Measurements from ENCODE around the gene PAFAH1B2. TPM values are rescaled to one million over a fixed set of nuclear protein-coding genes. Genes with fewer than 3 reads are reported as not detected.
A peak's percentile ranks its signal among the peaks of the same experiment; 100 is the strongest.

PAFAH1B2 gene
- total and polyA plus RNA-seq, 4 donors = 22.2 to 73.1 (median 47.3) TPM

GRCh38 chr11:117160826-117161225, 16.7 kb downstream of the PAFAH1B2 start:
- TF ChIP-seq, protein P1, sequence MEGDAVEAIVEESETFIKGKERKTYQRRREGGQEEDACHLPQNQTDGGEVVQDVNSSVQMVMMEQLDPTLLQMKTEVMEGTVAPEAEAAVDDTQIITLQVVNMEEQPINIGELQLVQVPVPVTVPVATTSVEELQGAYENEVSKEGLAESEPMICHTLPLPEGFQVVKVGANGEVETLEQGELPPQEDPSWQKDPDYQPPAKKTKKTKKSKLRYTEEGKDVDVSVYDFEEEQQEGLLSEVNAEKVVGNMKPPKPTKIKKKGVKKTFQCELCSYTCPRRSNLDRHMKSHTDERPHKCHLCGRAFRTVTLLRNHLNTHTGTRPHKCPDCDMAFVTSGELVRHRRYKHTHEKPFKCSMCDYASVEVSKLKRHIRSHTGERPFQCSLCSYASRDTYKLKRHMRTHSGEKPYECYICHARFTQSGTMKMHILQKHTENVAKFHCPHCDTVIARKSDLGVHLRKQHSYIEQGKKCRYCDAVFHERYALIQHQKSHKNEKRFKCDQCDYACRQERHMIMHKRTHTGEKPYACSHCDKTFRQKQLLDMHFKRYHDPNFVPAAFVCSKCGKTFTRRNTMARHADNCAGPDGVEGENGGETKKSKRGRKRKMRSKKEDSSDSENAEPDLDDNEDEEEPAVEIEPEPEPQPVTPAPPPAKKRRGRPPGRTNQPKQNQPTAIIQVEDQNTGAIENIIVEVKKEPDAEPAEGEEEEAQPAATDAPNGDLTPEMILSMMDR (IDR thresholded peaks at IDR 0.05; ENCODE audit: control extremely low read depth, extremely low read depth) = no peak
- DNase-seq = no peak
- WGBS, 2 donors = 52 to 53% methylated on average over 2 of the region's 2 CpGs
- ATAC-seq (ENCODE audit: insufficient read depth, low FRiP score) = peak; percentile 47
- Histone ChIP-seq H3K9ac (ENCODE audit: insufficient read depth in 1 of 2, low read length in 2 of 2) (no peak overlapping the region), H3K9me3 (ENCODE audit: control insufficient read depth in 4 of 4, insufficient read depth in 3 of 4, low read length in 3 of 4) (no peaks in the 10 kb centered on the region), H3K27ac (ENCODE audit: low read depth in 1 of 2, low read length in 1 of 2) (no peak overlapping the region), H3K36me3 (ENCODE audit: control insufficient read depth in 4 of 4, insufficient read depth in 4 of 4, low read length in 4 of 4) (peaks cover 11 to 40% (median 23%) of the 10 kb centered on the region in 4 donors), H3K4me3 (no peak overlapping the region), H3K4me1 (ENCODE audit: control insufficient read depth in 5 of 5, insufficient read depth in 5 of 5, low read length in 5 of 5) (peaks cover 0 to 7% (median 3%) of the 10 kb centered on the region in 5 donors), H3K27me3 (ENCODE audit: control insufficient read depth in 3 of 3, insufficient read depth in 3 of 3, low read length in 2 of 3) (no peaks in the 10 kb centered on the region)

DNA sequence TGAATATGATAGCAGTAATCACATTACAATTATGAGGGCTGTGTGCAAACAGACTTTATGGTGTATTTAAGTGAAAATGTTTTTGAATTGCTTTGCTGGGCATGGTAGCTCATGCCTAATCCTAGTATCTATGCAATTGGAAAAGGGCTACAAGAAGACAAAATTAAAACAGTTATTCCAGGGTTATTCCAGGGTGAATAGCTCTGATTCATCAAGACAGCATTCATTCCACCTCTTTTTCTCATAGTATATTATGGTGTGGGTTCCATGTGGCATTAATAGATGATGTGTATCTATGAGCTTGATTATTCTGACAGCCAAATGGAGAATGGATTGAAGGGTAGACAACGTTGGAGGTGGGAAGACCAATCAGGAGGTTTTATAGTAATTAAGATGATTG, 22.4 kb downstream of the PAFAH1B2 start:
- no peak for DNase-seq
- H3K4me3 ChIP-seq = no peak overlapping the region
- ATAC-seq (ENCODE audit: insufficient read depth, low FRiP score) = no peak
- peaks cover 11 to 45% (median 31%) of the 10 kb centered on the region in 4 donors for H3K36me3 ChIP-seq (ENCODE audit: control insufficient read depth in 4 of 4, insufficient read depth in 4 of 4, low read length in 4 of 4)
- no peaks in the 10 kb centered on the region for H3K9me3 ChIP-seq (ENCODE audit: control insufficient read depth in 4 of 4, insufficient read depth in 3 of 4, low read length in 3 of 4)
- 66 to 83% methylated on average over 1 of the region's 1 CpG for WGBS, 2 donors
- H3K27me3 ChIP-seq (ENCODE audit: control insufficient read depth in 3 of 3, insufficient read depth in 3 of 3, low read length in 2 of 3) = no peaks in the 10 kb centered on the region
- TF ChIP-seq, protein P1 (IDR thresholded peaks at IDR 0.05; ENCODE audit: control extremely low read depth, extremely low read depth) = no peak
- peaks cover 0 to 5% (median 0%) of the 10 kb centered on the region in 5 donors for H3K4me1 ChIP-seq (ENCODE audit: control insufficient read depth in 5 of 5, insufficient read depth in 5 of 5, low read length in 5 of 5)
- no peak overlapping the region for H3K9ac ChIP-seq (ENCODE audit: insufficient read depth in 1 of 2, low read length in 2 of 2)
- H3K27ac ChIP-seq (ENCODE audit: low read depth in 1 of 2, low read length in 1 of 2) = no peak overlapping the region

DNA sequence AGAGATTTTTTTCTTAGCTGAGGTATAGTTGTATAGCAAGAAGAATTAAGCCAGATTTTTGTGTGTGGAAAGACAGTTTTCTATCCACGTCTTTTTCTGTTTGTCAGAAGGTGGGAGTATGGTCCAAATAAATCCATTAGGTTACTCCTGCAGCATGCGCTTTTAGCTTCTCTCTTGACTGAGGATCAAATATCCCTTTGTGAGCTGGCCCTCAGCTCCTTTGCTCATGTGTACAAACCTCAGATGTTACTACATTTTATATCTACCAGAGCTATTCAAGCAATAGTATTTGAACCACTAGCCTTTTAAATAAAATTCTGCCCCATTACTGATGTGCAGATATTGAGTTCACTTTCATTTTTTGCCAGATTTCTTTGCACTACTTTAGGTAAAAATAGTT, 25.6 kb downstream of the PAFAH1B2 start:
- DNase-seq (no peak), ATAC-seq (ENCODE audit: insufficient read depth, low FRiP score) (no peak)
- H3K36me3 ChIP-seq (ENCODE audit: control insufficient read depth in 4 of 4, insufficient read depth in 4 of 4, low read length in 4 of 4) = peaks cover 0 to 22% (median 15%) of the 10 kb centered on the region in 4 donors
- H3K4me1 ChIP-seq (ENCODE audit: control insufficient read depth in 5 of 5, insufficient read depth in 5 of 5, low read length in 5 of 5) = peaks cover 0 to 15% (median 0%) of the 10 kb centered on the region in 5 donors
- no peak overlapping the region for H3K9ac ChIP-seq (ENCODE audit: insufficient read depth in 1 of 2, low read length in 2 of 2)
- 89 to 94% methylated on average over 2 of the region's 2 CpGs for WGBS, 2 donors
- H3K27ac ChIP-seq (ENCODE audit: low read depth in 1 of 2, low read length in 1 of 2) = no peak overlapping the region
- H3K27me3 ChIP-seq (ENCODE audit: control insufficient read depth in 3 of 3, insufficient read depth in 3 of 3, low read length in 2 of 3) = no peaks in the 10 kb centered on the region
- TF ChIP-seq, protein P1 (IDR thresholded peaks at IDR 0.05; ENCODE audit: control extremely low read depth, extremely low read depth) = no peak
- H3K4me3 ChIP-seq = no peak overlapping the region
- no peaks in the 10 kb centered on the region for H3K9me3 ChIP-seq (ENCODE audit: control insufficient read depth in 4 of 4, insufficient read depth in 3 of 4, low read length in 3 of 4)

- H3K9me3 ChIP-seq (ENCODE audit: control insufficient read depth in 4 of 4, insufficient read depth in 3 of 4, low read length in 3 of 4) = no peaks in the 10 kb centered on the region
- no peaks in the 10 kb centered on the region for H3K27me3 ChIP-seq (ENCODE audit: control insufficient read depth in 3 of 3, insufficient read depth in 3 of 3, low read length in 2 of 3)
- H3K4me1 ChIP-seq (ENCODE audit: control insufficient read depth in 5 of 5, insufficient read depth in 5 of 5, low read length in 5 of 5) = peaks cover 0 to 15% (median 0%) of the 10 kb centered on the region in 5 donors
- H3K9ac ChIP-seq (ENCODE audit: insufficient read depth in 1 of 2, low read length in 2 of 2) = no peak overlapping the region
- peaks cover 0 to 22% (median 14%) of the 10 kb centered on the region in 4 donors for H3K36me3 ChIP-seq (ENCODE audit: control insufficient read depth in 4 of 4, insufficient read depth in 4 of 4, low read length in 4 of 4)
- ATAC-seq (ENCODE audit: insufficient read depth, low FRiP score) (no peak), DNase-seq (no peak)
- TF ChIP-seq, protein P1 (IDR thresholded peaks at IDR 0.05; ENCODE audit: control extremely low read depth, extremely low read depth) = no peak
- no peak overlapping the region for H3K4me3 ChIP-seq
- 85 to 93% methylated on average over 9 of the region's 9 CpGs for WGBS, 2 donors
- no peak overlapping the region for H3K27ac ChIP-seq (ENCODE audit: low read depth in 1 of 2, low read length in 1 of 2)
Observed at GRCh38 chr11:117170210-117170609, 26.1 kb downstream of the PAFAH1B2 start.
